ENCODE measurements around the gene S1PR2. TPM values are rescaled to one million over a fixed set of nuclear protein-coding genes. Genes with fewer than 3 reads are reported as not detected.
"Not testable (repeated sequence)": the region's sequence is repeated elsewhere in the genome, so short reads cannot be mapped to it uniquely, and the experiment has no call there.

Gene S1PR2
- total RNA-seq, 1 experiment from 2014 or later, result 67.6 TPM

- no peak overlapping the region for H3K27ac ChIP-seq (ENCODE audit: low read length)
- H3K9ac ChIP-seq (ENCODE audit: low read length), result no peak overlapping the region
- H3K9me2 ChIP-seq (replicated peaks; ENCODE audit: insufficient read depth, low read length), result no peaks in the 10 kb centered on the region
- no peaks in the 10 kb centered on the region for H3K36me3 ChIP-seq (ENCODE audit: insufficient read depth, low read length)
- H3K4me2 ChIP-seq (ENCODE audit: low read depth, low read length, poor library complexity, severe bottlenecking), result no peak overlapping the region
- peaks cover 4% of the 10 kb centered on the region; the same call in 1 of the 2 replicates for H3K4me1 ChIP-seq (ENCODE audit: low read length)
- DNase-seq, result no peak
- no peaks in the 10 kb centered on the region for H3K9me3 ChIP-seq (ENCODE audit: low read length)
- no peak overlapping the region for H2AFZ ChIP-seq (ENCODE audit: low read length)
- no peaks in the 10 kb centered on the region for H4K20me1 ChIP-seq (ENCODE audit: insufficient read depth, low read depth, low read length)
- no peaks in the 10 kb centered on the region for H3K79me2 ChIP-seq (ENCODE audit: low read length)
- no peaks in the 10 kb centered on the region for H3K27me3 ChIP-seq (ENCODE audit: low read length)
- no peak overlapping the region for H3K4me3 ChIP-seq (ENCODE audit: low read length)
These were observed 20.1 kb downstream of the S1PR2 start for GRCh38 chr19:10211061-10211460.

- H4K20me1 ChIP-seq (ENCODE audit: insufficient read depth, low read depth, low read length), result no peaks in the 10 kb centered on the region
- no peak overlapping the region for H3K27ac ChIP-seq (ENCODE audit: low read length)
- no peaks in the 10 kb centered on the region for H3K36me3 ChIP-seq (ENCODE audit: insufficient read depth, low read length)
- H3K9ac ChIP-seq (ENCODE audit: low read length), result no peak overlapping the region
- peaks cover 8% of the 10 kb centered on the region for H3K4me1 ChIP-seq (ENCODE audit: low read length)
- no peak overlapping the region for H3K4me2 ChIP-seq (ENCODE audit: low read depth, low read length, poor library complexity, severe bottlenecking)
- H3K9me3 ChIP-seq (ENCODE audit: low read length), result no peaks in the 10 kb centered on the region
- DNase-seq, result no peak
- H2AFZ ChIP-seq (ENCODE audit: low read length), result no peak overlapping the region
- H3K79me2 ChIP-seq (ENCODE audit: low read length), result no peaks in the 10 kb centered on the region
- H3K9me2 ChIP-seq (replicated peaks; ENCODE audit: insufficient read depth, low read length), result no peaks in the 10 kb centered on the region
- H3K27me3 ChIP-seq (ENCODE audit: low read length), result no peaks in the 10 kb centered on the region
- H3K4me3 ChIP-seq (ENCODE audit: low read length), result no peak overlapping the region
These were observed 21.8 kb downstream of the S1PR2 start for GRCh38 chr19:10209315-10209714.

- DNase-seq, result no peak
- H3K27ac ChIP-seq (ENCODE audit: low read length), result no peak overlapping the region
- H3K9ac ChIP-seq (ENCODE audit: low read length), result no peak overlapping the region
- no peak overlapping the region for H3K4me2 ChIP-seq (ENCODE audit: low read depth, low read length, poor library complexity, severe bottlenecking)
- no peaks in the 10 kb centered on the region for H3K9me3 ChIP-seq (ENCODE audit: low read length)
- H3K4me3 ChIP-seq (ENCODE audit: low read length), result no peak overlapping the region
- H3K27me3 ChIP-seq (ENCODE audit: low read length), result no peaks in the 10 kb centered on the region
- no peaks in the 10 kb centered on the region for H3K9me2 ChIP-seq (replicated peaks; ENCODE audit: insufficient read depth, low read length)
- no peaks in the 10 kb centered on the region for H3K79me2 ChIP-seq (ENCODE audit: low read length)
- peaks cover 14% of the 10 kb centered on the region for H3K4me1 ChIP-seq (ENCODE audit: low read length)
- H3K36me3 ChIP-seq (ENCODE audit: insufficient read depth, low read length), result no peaks in the 10 kb centered on the region
- no peaks in the 10 kb centered on the region for H4K20me1 ChIP-seq (ENCODE audit: insufficient read depth, low read depth, low read length)
- H2AFZ ChIP-seq (ENCODE audit: low read length), result no peak overlapping the region
These were observed 24.1 kb downstream of the S1PR2 start for GRCh38 chr19:10207026-10207425.

GRCh38 chr19:10206226-10206885 lies 24.8 kb downstream of the S1PR2 start:
- H3K79me2 ChIP-seq (ENCODE audit: low read length), result no peaks in the 10 kb centered on the region
- no peaks in the 10 kb centered on the region for H3K36me3 ChIP-seq (ENCODE audit: insufficient read depth, low read length)
- H3K4me3 ChIP-seq (ENCODE audit: low read length), result no peak overlapping the region
- DNase-seq, result no peak
- H2AFZ ChIP-seq (ENCODE audit: low read length), result no peak overlapping the region
- no peaks in the 10 kb centered on the region for H3K9me2 ChIP-seq (replicated peaks; ENCODE audit: insufficient read depth, low read length)
- H3K9me3 ChIP-seq (ENCODE audit: low read length), result no peaks in the 10 kb centered on the region
- no peaks in the 10 kb centered on the region for H3K27me3 ChIP-seq (ENCODE audit: low read length)
- no peak overlapping the region for H3K9ac ChIP-seq (ENCODE audit: low read length)
- H3K4me2 ChIP-seq (ENCODE audit: low read depth, low read length, poor library complexity, severe bottlenecking), result no peak overlapping the region
- no peak overlapping the region for H3K27ac ChIP-seq (ENCODE audit: low read length)
- peaks cover 15% of the 10 kb centered on the region for H3K4me1 ChIP-seq (ENCODE audit: low read length)
- H4K20me1 ChIP-seq (ENCODE audit: insufficient read depth, low read depth, low read length), result no peaks in the 10 kb centered on the region

GRCh38 chr19:10205636-10206035 lies 25.5 kb downstream of the S1PR2 start:
- Histone ChIP-seq H3K79me2 (ENCODE audit: low read length) (no peaks in the 10 kb centered on the region), H3K4me2 (ENCODE audit: low read depth, low read length, poor library complexity, severe bottlenecking) (no peak overlapping the region), H3K4me3 (ENCODE audit: low read length) (no peak overlapping the region)

GRCh38 chr19:10203686-10204085 lies 27.4 kb downstream of the S1PR2 start:
- Histone ChIP-seq H3K4me2 (ENCODE audit: low read depth, low read length, poor library complexity, severe bottlenecking) (no peak overlapping the region), H3K4me1 (ENCODE audit: low read length) (peaks cover 26% of the 10 kb centered on the region)

More at GRCh38 chr19:10205636-10206035, 25.5 kb downstream of the S1PR2 start:
- H3K27ac ChIP-seq (ENCODE audit: low read length), result no peak overlapping the region
- DNase-seq, result no peak
- H2AFZ ChIP-seq (ENCODE audit: low read length), result no peak overlapping the region
- no peaks in the 10 kb centered on the region for H3K36me3 ChIP-seq (ENCODE audit: insufficient read depth, low read length)
- H3K27me3 ChIP-seq (ENCODE audit: low read length), result no peaks in the 10 kb centered on the region
- no peaks in the 10 kb centered on the region for H3K9me2 ChIP-seq (replicated peaks; ENCODE audit: insufficient read depth, low read length)
- no peaks in the 10 kb centered on the region for H3K9me3 ChIP-seq (ENCODE audit: low read length)
- H3K4me1 ChIP-seq (ENCODE audit: low read length), result peaks cover 22% of the 10 kb centered on the region
- no peaks in the 10 kb centered on the region for H4K20me1 ChIP-seq (ENCODE audit: insufficient read depth, low read depth, low read length)
- no peak overlapping the region for H3K9ac ChIP-seq (ENCODE audit: low read length)

GRCh38 chr19:10201176-10201575 lies 30.0 kb downstream of the S1PR2 start:
- H3K27me3 ChIP-seq (ENCODE audit: low read length), result no peaks in the 10 kb centered on the region
- H2AFZ ChIP-seq (ENCODE audit: low read length), result peak overlapping the region; percentile 36; the same call in 1 of the 2 replicates
- H3K4me1 ChIP-seq (ENCODE audit: low read length), result peaks cover 45% of the 10 kb centered on the region
- no peak overlapping the region for H3K4me3 ChIP-seq (ENCODE audit: low read length)
- no peaks in the 10 kb centered on the region for H3K79me2 ChIP-seq (ENCODE audit: low read length)
- no peak overlapping the region for H3K4me2 ChIP-seq (ENCODE audit: low read depth, low read length, poor library complexity, severe bottlenecking)
- H3K9ac ChIP-seq (ENCODE audit: low read length), result no peak overlapping the region
- DNase-seq, result no peak
- no peaks in the 10 kb centered on the region for H3K36me3 ChIP-seq (ENCODE audit: insufficient read depth, low read length)
- no peaks in the 10 kb centered on the region for H3K9me2 ChIP-seq (replicated peaks; ENCODE audit: insufficient read depth, low read length)
- H3K27ac ChIP-seq (ENCODE audit: low read length), result peak overlapping the region; percentile 38; the same call in 1 of the 2 replicates
- no peaks in the 10 kb centered on the region for H4K20me1 ChIP-seq (ENCODE audit: insufficient read depth, low read depth, low read length)
- no peaks in the 10 kb centered on the region for H3K9me3 ChIP-seq (ENCODE audit: low read length)

More at GRCh38 chr19:10203686-10204085, 27.4 kb downstream of the S1PR2 start:
- Histone ChIP-seq H3K9me3 (ENCODE audit: low read length) (no peaks in the 10 kb centered on the region), H3K79me2 (ENCODE audit: low read length) (no peaks in the 10 kb centered on the region), H3K9ac (ENCODE audit: low read length) (no peak overlapping the region), H2AFZ (ENCODE audit: low read length) (no peak overlapping the region), H3K27me3 (ENCODE audit: low read length) (no peaks in the 10 kb centered on the region), H3K36me3 (ENCODE audit: insufficient read depth, low read length) (no peaks in the 10 kb centered on the region), H3K4me3 (ENCODE audit: low read length) (no peak overlapping the region), H3K9me2 (replicated peaks; ENCODE audit: insufficient read depth, low read length) (no peaks in the 10 kb centered on the region), H3K27ac (ENCODE audit: low read length) (no peak overlapping the region), H4K20me1 (ENCODE audit: insufficient read depth, low read depth, low read length) (no peaks in the 10 kb centered on the region)
- no peak for DNase-seq

GRCh38 chr19:10200101-10200500 lies 31.0 kb downstream of the S1PR2 start:
- not testable (repeated sequence) for H3K36me3 ChIP-seq (ENCODE audit: insufficient read depth, low read length); H3K27ac ChIP-seq (ENCODE audit: low read length); H3K9ac ChIP-seq (ENCODE audit: low read length); H3K4me2 ChIP-seq (ENCODE audit: low read depth, low read length, poor library complexity, severe bottlenecking); H3K27me3 ChIP-seq (ENCODE audit: low read length); H4K20me1 ChIP-seq (ENCODE audit: insufficient read depth, low read depth, low read length); H3K9me3 ChIP-seq (ENCODE audit: low read length); DNase-seq; H2AFZ ChIP-seq (ENCODE audit: low read length); H3K79me2 ChIP-seq (ENCODE audit: low read length); H3K4me3 ChIP-seq (ENCODE audit: low read length); H3K9me2 ChIP-seq (replicated peaks; ENCODE audit: insufficient read depth, low read length)
- peaks cover 52% of the 10 kb centered on the region for H3K4me1 ChIP-seq (ENCODE audit: low read length)
